Left lung (tissue), 10 donors: ENCODE measurements around the gene DNASE2B. TPM values are rescaled to one million over a fixed set of nuclear protein-coding genes. Genes with fewer than 3 reads are reported as not detected.
A peak's percentile ranks its signal among the peaks of the same experiment; 100 is the strongest.
"Not testable (repeated sequence)": the region's sequence is repeated elsewhere in the genome, so short reads cannot be mapped to it uniquely, and the experiment has no call there.

Experiments used
- ATAC-seq: fragments of 200-7000 bp; cut with Tn5 transposase; one replicate; pipeline ENCODE4 v1.9.1; 2020; ENCODE audit warnings: moderate library complexity
- DNase-seq, 4 donors: peaks; one replicate each; pipeline ENCODE4 v3.0.0-alpha.2; 2013 to 2020
- H3K27ac ChIP-seq, 2 donors: fragments of 200-600 bp; sonication (generic) in 1 of 2; one replicate each; pipeline versions ENCODE4 v1.5.0 to v1.8.0; 2020 to 2021
- H3K27me3 ChIP-seq, 2 donors: fragments of 200-600 bp; sonication (generic) in 1 of 2; one replicate each; pipeline versions ENCODE4 v1.5.0 to v1.8.0; 2020 to 2021
- H3K36me3 ChIP-seq, 2 donors: fragments of 200-600 bp; sonication (generic) in 1 of 2; one replicate each; pipeline versions ENCODE4 v1.5.0 to v1.8.0; 2020 to 2021
- H3K4me1 ChIP-seq, 2 donors: fragments of 200-600 bp; one replicate each; pipeline ENCODE4 v1.8.0; 2021
- H3K4me3 ChIP-seq, 2 donors: fragments of 200-600 bp; sonication (generic) in 1 of 2; one replicate each; pipeline versions ENCODE4 v1.5.0 to v1.8.0; 2020 to 2021; ENCODE audit warnings: mild to moderate bottlenecking in 1 of 2
- H3K9me3 ChIP-seq, 2 donors: fragments of 200-600 bp; sonication (generic) in 1 of 2; one replicate each; pipeline versions ENCODE4 v1.5.0 to v1.8.0; 2020 to 2021
- intact Hi-C, 2 donors: fragments of 100-400 bp; cut with DNase I; formaldehyde crosslinking; loops; one replicate each; pipeline versions ENCODE4 v1.11.2 to v1.14.2; 2022
- polyA plus RNA-seq, 6 donors: library from polyadenylated mRNA; unstranded; fragments of 120-200 nt; gene quantifications; one replicate each; pipeline ENCODE4 v1.2.1, GENCODE V29; 2013; ENCODE audit not compliant: insufficient read length in 6 of 6
- total RNA-seq, 2 donors: library from RNA; stranded (reverse); fragmentation: NEBNext Ultra II Directional; extraction: Animal tissue kit (Norgen Biotek cat#: 25700); gene quantifications; one replicate each; pipeline ENCODE4 v1.2.1, GENCODE V29; 2021
- TF ChIP-seq, protein P1 (sequence below), 2 donors: fragments of 200-600 bp; sonication (generic) in 1 of 2; IDR thresholded peaks; one replicate each; pipeline versions ENCODE4 v1.5.0 to v1.8.0; 2021; ENCODE audit warnings: antibody characterized with exemption in 2 of 2
- donor health status: DM: no; HTN: yes; CAD: no.
- donor health status: DM: no; HTN: no; CAD: no.

DNASE2B gene
- total and polyA plus RNA-seq, 8 donors, result 0.11 to 2.7 (median 0.35) TPM; not detected in 3

DNA sequence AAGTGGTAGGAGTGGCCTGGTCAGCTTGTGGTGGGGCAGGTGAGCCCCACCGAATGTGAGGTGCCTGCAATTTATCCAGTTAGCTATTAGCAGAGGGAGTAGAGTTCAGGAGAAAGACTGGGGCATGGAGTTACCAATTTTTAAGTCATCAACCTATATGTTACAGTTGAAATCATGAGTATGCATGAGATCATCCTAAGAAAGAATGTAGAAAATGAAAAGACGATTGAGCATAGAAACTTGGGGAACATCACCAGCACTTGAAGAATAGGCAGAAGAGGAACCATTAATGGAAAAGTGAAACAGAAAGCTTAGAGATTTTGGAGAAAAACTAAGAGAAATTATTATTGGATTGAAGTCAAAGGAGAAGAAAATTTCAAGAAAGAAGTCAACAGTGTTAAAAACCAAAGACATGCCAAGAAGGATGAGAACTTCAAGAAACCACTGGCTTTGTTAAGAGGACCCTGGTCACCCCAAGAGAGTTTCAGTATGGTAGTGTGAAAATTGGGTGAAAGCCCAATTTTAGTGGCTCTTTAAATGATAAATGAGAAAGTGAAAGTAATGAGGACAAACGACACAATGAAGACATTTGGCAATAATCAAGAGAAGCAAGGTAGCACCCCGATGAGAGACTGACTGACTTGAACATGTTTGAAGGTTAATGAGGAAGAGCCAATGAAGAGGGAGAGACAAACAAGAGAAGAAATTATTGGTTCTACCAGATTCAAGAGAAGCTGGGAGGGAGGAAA lies 36.7 kb downstream of the DNASE2B start:
- peak overlapping the region in 1 of 2 donors; percentile 48 for H3K27ac ChIP-seq
- intact Hi-C loops, result loop anchor here in 1 of 2 donors (5.0 to 10.0 kb wide), 2 partner anchors 293 to 340 kb away; partner anchors contain the start of gene PRKACB
- TF ChIP-seq, protein P1, sequence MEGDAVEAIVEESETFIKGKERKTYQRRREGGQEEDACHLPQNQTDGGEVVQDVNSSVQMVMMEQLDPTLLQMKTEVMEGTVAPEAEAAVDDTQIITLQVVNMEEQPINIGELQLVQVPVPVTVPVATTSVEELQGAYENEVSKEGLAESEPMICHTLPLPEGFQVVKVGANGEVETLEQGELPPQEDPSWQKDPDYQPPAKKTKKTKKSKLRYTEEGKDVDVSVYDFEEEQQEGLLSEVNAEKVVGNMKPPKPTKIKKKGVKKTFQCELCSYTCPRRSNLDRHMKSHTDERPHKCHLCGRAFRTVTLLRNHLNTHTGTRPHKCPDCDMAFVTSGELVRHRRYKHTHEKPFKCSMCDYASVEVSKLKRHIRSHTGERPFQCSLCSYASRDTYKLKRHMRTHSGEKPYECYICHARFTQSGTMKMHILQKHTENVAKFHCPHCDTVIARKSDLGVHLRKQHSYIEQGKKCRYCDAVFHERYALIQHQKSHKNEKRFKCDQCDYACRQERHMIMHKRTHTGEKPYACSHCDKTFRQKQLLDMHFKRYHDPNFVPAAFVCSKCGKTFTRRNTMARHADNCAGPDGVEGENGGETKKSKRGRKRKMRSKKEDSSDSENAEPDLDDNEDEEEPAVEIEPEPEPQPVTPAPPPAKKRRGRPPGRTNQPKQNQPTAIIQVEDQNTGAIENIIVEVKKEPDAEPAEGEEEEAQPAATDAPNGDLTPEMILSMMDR (IDR thresholded peaks at IDR 0.05), result no peak

DNA sequence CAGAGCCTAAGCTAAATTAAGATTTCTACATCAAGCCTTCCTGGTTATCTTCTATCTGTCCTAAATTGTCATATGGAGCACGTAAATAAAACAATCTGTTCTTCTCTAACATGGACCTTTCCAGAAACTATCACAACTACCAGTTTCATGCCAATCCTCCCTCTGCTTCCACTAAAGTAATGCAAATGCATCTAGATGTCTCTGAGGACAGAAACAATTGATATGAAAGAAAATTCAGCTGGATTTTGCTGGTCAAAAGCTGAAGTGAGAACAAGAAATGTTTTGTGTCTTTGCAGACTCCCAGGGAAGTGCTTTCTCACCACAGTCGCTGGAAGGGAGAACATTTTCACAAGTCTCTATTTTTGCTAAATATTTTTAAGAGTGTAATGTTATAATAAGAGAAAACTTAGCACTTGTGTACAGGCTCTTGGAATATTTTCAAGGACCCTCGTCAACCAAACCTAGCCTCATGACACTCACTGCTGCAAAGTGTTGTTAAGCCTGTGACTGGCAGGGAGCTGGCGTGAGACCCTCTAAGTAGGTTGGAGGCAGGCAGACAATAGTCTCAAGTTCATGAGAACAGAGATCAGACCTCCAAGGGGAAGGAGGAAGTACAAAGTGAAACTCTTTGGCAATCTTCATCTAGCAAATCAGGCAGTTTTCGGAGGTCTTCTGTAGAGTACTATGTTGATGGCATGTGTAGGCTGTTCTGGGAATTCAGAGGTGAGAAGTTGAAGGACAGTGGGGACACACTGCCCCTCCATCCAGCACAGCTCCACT lies 38.8 kb downstream of the DNASE2B start:
- DNase-seq (no peak), ATAC-seq (peak; percentile 20)
- intact Hi-C loops, result loop anchor here in 1 of 2 donors (5.0 to 10.0 kb wide), 2 partner anchors 295 to 338 kb away; partner anchors contain the start of gene PRKACB
- H3K4me1 ChIP-seq, result peaks cover 0 to 30% of the 10 kb centered on the region in 2 donors
- H3K27ac ChIP-seq, result peak overlapping the region in 1 of 2 donors; percentile 1
- TF ChIP-seq, protein P1 (IDR thresholded peaks at IDR 0.05), result no peak
- no peaks in the 10 kb centered on the region for H3K27me3 ChIP-seq
- no peaks in the 10 kb centered on the region for H3K9me3 ChIP-seq
- no peak overlapping the region for H3K4me3 ChIP-seq
- no peaks in the 10 kb centered on the region for H3K36me3 ChIP-seq

More for the DNA sequence above, 36.7 kb downstream of the DNASE2B start:
- Histone ChIP-seq H3K27me3 (no peaks in the 10 kb centered on the region), H3K36me3 (no peaks in the 10 kb centered on the region), H3K4me3 (no peak overlapping the region), H3K9me3 (peaks cover 0 to under 1% of the 10 kb centered on the region in 2 donors), H3K4me1 (peaks cover 0 to 29% of the 10 kb centered on the region in 2 donors)
- no peak for DNase-seq
- no peak for ATAC-seq

DNA sequence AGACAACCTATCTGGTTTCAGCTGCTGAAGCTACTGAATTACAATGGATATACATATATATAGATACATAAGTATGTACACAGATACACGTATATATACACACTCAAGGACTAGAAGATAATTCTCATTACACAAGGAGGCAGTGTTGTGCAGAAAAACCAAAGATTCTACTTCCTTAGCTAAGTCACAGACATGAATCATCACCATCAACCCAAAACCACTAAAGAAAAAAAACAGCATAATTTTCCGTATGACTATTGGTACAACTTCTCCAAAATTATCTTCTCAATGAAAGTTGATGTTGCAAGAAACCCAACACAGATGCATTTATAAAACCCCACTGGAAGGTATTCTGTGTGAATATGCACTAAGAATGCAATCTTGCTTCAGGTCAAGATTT lies 44.0 kb downstream of the DNASE2B start:
- TF ChIP-seq, protein P1 (IDR thresholded peaks at IDR 0.05), result peak; percentile 44 to 45
- H3K4me3 ChIP-seq, result no peak overlapping the region
- H3K27ac ChIP-seq, result no peak overlapping the region
- no peaks in the 10 kb centered on the region for H3K27me3 ChIP-seq
- ATAC-seq, result peak; percentile 97
- no peaks in the 10 kb centered on the region for H3K9me3 ChIP-seq
- intact Hi-C loops, result no loop called here
- no peaks in the 10 kb centered on the region for H3K36me3 ChIP-seq
- peak in 2 of 4 donors; percentile 17 to 36 for DNase-seq
- H3K4me1 ChIP-seq, result peaks cover 0 to 15% of the 10 kb centered on the region in 2 donors

DNA sequence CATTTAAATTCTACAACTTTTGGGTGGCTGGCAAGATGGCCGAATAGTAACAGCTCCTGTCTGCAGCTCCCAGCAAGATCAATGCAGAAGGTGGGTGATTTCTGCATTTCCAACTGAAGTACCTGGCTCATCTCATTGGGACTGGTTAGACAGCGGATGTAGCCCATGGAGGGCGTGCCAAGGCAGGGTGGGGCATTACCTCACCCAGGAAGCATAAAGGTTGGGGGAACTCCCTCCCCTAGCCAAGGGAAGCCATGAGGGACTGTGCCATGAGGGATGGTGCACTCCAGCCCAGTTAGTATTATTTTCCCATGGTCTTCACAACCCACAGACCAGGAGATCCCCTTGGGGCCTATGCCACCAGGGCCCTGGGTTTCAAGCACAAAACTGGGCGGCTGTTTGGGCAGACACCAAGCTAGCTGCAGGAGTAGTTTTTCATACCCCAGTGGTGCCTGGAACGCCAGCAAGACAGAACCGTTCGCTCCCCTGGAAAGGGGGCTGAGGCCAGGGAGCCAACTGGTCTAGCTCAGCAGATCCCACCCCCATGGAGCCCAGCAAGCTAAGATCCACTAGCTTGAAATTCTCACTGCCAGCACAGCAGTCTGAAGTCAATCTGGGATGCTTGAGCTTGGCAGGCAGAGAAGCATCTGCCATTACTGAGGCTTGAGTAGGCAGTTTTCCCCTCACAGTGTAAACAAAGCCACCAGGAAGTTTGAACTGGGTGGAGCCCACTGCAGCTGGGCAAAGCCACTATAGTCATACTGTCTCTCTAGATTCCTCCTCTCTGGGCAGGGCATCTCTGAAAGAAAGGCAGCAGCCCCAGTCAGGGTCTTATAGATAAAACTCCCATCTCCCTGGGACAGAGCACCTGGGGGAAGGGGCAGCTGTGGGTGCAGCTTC lies 44.7 kb downstream of the DNASE2B start:
- H3K4me1 ChIP-seq, result peaks cover 0 to 15% of the 10 kb centered on the region in 2 donors
- H3K9me3 ChIP-seq, H3K27me3 ChIP-seq, H3K4me3 ChIP-seq, H3K36me3 ChIP-seq, DNase-seq, intact Hi-C loops, ATAC-seq, H3K27ac ChIP-seq: not testable (repeated sequence)

DNA sequence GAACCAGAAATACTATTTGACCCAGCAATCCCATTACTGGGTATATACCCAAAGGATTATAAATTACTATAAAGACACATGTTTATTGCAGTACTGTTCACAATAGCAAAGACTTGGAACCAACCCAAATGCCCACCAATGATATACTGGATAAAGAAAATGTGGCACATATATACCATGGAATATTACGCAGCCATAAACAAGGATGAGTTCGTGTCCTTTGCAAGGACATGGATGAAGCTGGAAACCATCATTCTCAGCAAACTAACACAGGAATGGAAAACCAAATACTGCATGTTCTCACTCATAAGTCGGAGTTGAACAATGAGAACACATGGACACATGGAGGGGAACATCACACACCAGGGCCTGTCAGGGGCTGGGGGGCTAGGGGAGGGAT lies 50.4 kb downstream of the DNASE2B start:
- H3K27ac ChIP-seq, DNase-seq, H3K27me3 ChIP-seq, intact Hi-C loops, ATAC-seq, H3K4me3 ChIP-seq, H3K36me3 ChIP-seq, H3K9me3 ChIP-seq, H3K4me1 ChIP-seq: not testable (repeated sequence)
